ENCODE results near the gene RARG.

GRCh38 chr12:53279888-53280498 is 48.0 kb upstream of the RARG start:
- TF ChIP-seq CTCF (conservative IDR thresholded peaks at IDR 0.05) (no peak), EZH2 (IDR thresholded peaks at IDR 0.05; ENCODE audit: low read depth) (no peak)
